Astrocyte (in vitro differentiated cells and primary cell): Measurements from ENCODE around the gene GADL1. TPM values are rescaled to one million over a fixed set of nuclear protein-coding genes. Genes with fewer than 3 reads are reported as not detected.

Source experiments
- DNase-seq: peaks from one replicate; pipeline ENCODE4 v3.0.0-alpha.2; 2010; ENCODE audit warnings: low read depth
- FAIRE-seq: peaks from 2 replicates; lab custom pipeline; 2011; peaks lifted over from hg19 to GRCh38; lab: Jason Lieb, UNC
- H2AFZ ChIP-seq: 2 replicates; pipeline ENCODE4 v1.6.0; 2012; ENCODE audit warnings: low read depth, low read length, inconsistent platforms
- H3K27ac ChIP-seq: 2 replicates; pipeline ENCODE4 v1.5.1; 2011; ENCODE audit warnings: low read depth, low read length, inconsistent platforms
- H3K27me3 ChIP-seq: 2 replicates; pipeline ENCODE4 v1.6.0; 2011; ENCODE audit warnings: low read length, inconsistent platforms; ENCODE audit not compliant: insufficient read depth
- H3K36me3 ChIP-seq: 2 replicates; pipeline ENCODE4 v1.5.1; 2011; ENCODE audit warnings: low read length, inconsistent platforms; ENCODE audit not compliant: insufficient read depth
- H3K4me1 ChIP-seq: 2 replicates; pipeline ENCODE4 v1.5.1; 2011; ENCODE audit warnings: low read length, inconsistent platforms; ENCODE audit not compliant: insufficient read depth
- H3K4me2 ChIP-seq: 2 replicates; pipeline ENCODE4 v1.6.0; 2012; ENCODE audit warnings: low read length, inconsistent platforms
- H3K4me3 ChIP-seq: 2 replicates; pipeline ENCODE4 v1.5.1; 2011; ENCODE audit warnings: low read depth, mild to moderate bottlenecking, low read length, inconsistent platforms; ENCODE audit not compliant: insufficient read depth
- H3K79me2 ChIP-seq: 2 replicates; pipeline ENCODE4 v1.6.0; 2012; ENCODE audit warnings: mild to moderate bottlenecking, low read length, inconsistent platforms; ENCODE audit not compliant: insufficient read depth
- H3K9ac ChIP-seq: 2 replicates; pipeline ENCODE4 v1.6.0; 2012; ENCODE audit warnings: mild to moderate bottlenecking, low read length, inconsistent platforms
- H3K9me3 ChIP-seq: 2 replicates; pipeline ENCODE4 v1.5.1; 2012; ENCODE audit warnings: low read depth, mild to moderate bottlenecking, low read length, inconsistent platforms; ENCODE audit not compliant: insufficient read depth
- H4K20me1 ChIP-seq: 2 replicates; pipeline ENCODE4 v1.6.0; 2012; ENCODE audit warnings: low read length, inconsistent platforms; ENCODE audit not compliant: insufficient read depth
- H3K27ac Mint-ChIP-seq: one replicate; pipeline ENCODE4 v1.8.0; 2021; ENCODE audit warnings: mild to moderate bottlenecking, mixed read lengths; ENCODE audit not compliant: unreplicated experiment
- H3K27me3 Mint-ChIP-seq: one replicate; pipeline ENCODE4 v1.8.0; 2021; ENCODE audit warnings: low read depth, mixed read lengths; ENCODE audit not compliant: unreplicated experiment
- H3K36me3 Mint-ChIP-seq: one replicate; pipeline ENCODE4 v1.8.0; 2021; ENCODE audit warnings: low read depth, mixed read lengths; ENCODE audit not compliant: unreplicated experiment
- H3K4me1 Mint-ChIP-seq: one replicate; pipeline ENCODE4 v1.8.0; 2021; ENCODE audit warnings: low read depth, mixed read lengths; ENCODE audit not compliant: unreplicated experiment
- H3K4me3 Mint-ChIP-seq: one replicate; pipeline ENCODE4 v1.8.0; 2021; ENCODE audit warnings: mild to moderate bottlenecking, moderate library complexity, mixed read lengths; ENCODE audit not compliant: unreplicated experiment
- H3K9me3 Mint-ChIP-seq: one replicate; pipeline ENCODE4 v1.8.0; 2021; ENCODE audit warnings: mild to moderate bottlenecking, mixed read lengths; ENCODE audit not compliant: unreplicated experiment
- EZH2 ChIP-seq: IDR thresholded peaks from 2 replicates; pipeline ENCODE4 v1.6.1; 2012; ENCODE audit warnings: mild to moderate bottlenecking, low read length, inconsistent platforms; ENCODE audit not compliant: insufficient read depth
- total RNA-seq: library from RNA; stranded (reverse); gene quantifications from 2 replicates; pipeline ENCODE4 v1.2.1, GENCODE V29; 2021
- TF ChIP-seq, protein P1 (sequence below): IDR thresholded peaks from 2 replicates; pipeline ENCODE4 v1.5.1; 2011; ENCODE audit warnings: low read depth, mild to moderate bottlenecking, inconsistent platforms, low read length, moderate library complexity; ENCODE audit not compliant: insufficient read depth

The GADL1 gene
- total RNA-seq, 1 donor from 2014 or later = 0.09 TPM

DNA sequence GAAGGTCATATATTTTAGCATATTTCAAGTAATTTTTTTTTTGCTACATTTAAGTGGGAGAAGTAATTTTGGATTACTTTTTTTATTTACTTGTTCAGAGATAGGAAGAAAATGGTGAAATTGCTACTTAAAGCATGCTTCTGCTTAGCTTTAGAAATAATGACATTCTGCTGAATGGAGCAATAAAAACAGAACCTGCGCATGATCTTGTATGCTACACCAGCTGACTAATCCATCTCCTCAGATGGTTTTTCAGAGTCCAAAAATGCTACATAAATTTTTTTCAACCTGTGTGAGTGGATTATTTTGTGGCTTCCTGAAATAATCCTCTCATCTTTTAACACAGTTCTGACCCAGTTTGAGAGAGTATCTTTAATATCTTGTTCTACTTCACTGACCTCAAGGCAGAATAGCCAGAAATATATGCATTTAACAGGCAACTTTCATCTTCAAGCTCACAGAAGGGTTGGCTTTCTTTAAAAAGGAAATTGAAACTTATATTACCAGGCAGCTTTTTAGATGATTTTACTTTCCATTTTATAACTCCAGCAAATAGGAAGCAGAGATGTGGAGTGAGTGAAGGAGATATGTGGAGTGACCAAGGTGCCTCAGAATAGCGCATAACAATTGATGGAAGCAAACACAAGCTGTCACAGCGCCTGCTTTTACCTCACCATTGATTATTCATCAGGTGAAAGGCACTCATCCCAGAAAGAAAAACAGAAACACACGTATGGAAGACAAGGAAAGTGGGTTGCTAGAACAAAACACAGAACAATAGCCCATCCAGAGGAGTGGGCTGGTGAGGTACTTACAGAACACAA lies 151.5 kb downstream of the GADL1 start:
- Mint-ChIP-seq H3K27me3 (no peaks in the 10 kb centered on the region), H3K27ac (no peak overlapping the region), H3K36me3 (no peaks in the 10 kb centered on the region), H3K4me3 (no peak overlapping the region), H3K4me1 (peaks cover 12% of the 10 kb centered on the region), H3K9me3 (no peaks in the 10 kb centered on the region)
- Histone ChIP-seq H3K4me2 (no peak overlapping the region), H3K9ac (no peak overlapping the region), H2AFZ (no peak overlapping the region), H3K4me3 (no peak overlapping the region), H3K4me1 (peaks cover 2% of the 10 kb centered on the region), H3K27me3 (no peaks in the 10 kb centered on the region), H3K79me2 (no peaks in the 10 kb centered on the region), H4K20me1 (no peaks in the 10 kb centered on the region), H3K27ac (no peak overlapping the region), H3K36me3 (no peaks in the 10 kb centered on the region), H3K9me3 (no peaks in the 10 kb centered on the region)
- FAIRE-seq (no peak), DNase-seq (no peak)
- TF ChIP-seq, protein P1, sequence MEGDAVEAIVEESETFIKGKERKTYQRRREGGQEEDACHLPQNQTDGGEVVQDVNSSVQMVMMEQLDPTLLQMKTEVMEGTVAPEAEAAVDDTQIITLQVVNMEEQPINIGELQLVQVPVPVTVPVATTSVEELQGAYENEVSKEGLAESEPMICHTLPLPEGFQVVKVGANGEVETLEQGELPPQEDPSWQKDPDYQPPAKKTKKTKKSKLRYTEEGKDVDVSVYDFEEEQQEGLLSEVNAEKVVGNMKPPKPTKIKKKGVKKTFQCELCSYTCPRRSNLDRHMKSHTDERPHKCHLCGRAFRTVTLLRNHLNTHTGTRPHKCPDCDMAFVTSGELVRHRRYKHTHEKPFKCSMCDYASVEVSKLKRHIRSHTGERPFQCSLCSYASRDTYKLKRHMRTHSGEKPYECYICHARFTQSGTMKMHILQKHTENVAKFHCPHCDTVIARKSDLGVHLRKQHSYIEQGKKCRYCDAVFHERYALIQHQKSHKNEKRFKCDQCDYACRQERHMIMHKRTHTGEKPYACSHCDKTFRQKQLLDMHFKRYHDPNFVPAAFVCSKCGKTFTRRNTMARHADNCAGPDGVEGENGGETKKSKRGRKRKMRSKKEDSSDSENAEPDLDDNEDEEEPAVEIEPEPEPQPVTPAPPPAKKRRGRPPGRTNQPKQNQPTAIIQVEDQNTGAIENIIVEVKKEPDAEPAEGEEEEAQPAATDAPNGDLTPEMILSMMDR = no peak
- TF ChIP-seq EZH2 = no peak

DNA sequence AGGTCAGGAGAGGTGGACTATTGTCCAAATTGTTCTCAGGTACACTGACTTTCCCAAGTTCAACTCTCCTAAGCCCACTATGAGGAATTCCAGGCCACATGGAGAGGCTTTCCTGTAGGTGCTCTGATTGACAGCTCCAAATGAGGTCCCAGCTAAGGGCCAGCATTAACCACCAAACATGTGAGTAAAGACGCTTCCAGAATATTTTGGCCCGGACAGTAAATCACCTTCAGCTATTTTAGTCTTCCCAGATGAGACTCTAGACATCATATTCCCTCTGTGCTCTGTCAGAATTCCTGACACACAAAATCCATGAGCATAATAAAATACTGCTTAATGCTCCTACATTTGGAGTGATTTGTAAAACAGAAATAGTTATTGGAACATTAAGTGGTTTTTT lies 152.6 kb downstream of the GADL1 start:
- DNase-seq (no peak), FAIRE-seq (no peak)
- TF ChIP-seq EZH2 = no peak
- TF ChIP-seq, protein P1 = no peak
- Mint-ChIP-seq H3K9me3 (no peaks in the 10 kb centered on the region), H3K4me3 (no peak overlapping the region), H3K4me1 (peaks cover 2% of the 10 kb centered on the region), H3K36me3 (no peaks in the 10 kb centered on the region), H3K27ac (no peak overlapping the region), H3K27me3 (no peaks in the 10 kb centered on the region)
- no peak overlapping the region for H3K9ac ChIP-seq
- H3K27me3 ChIP-seq = no peaks in the 10 kb centered on the region
- no peaks in the 10 kb centered on the region for H3K36me3 ChIP-seq
- H3K27ac ChIP-seq = no peak overlapping the region
- H3K4me2 ChIP-seq = no peak overlapping the region
- no peaks in the 10 kb centered on the region for H3K9me3 ChIP-seq
- no peaks in the 10 kb centered on the region for H3K4me1 ChIP-seq
- no peak overlapping the region for H2AFZ ChIP-seq
- H3K79me2 ChIP-seq = no peaks in the 10 kb centered on the region
- no peak overlapping the region for H3K4me3 ChIP-seq
- no peaks in the 10 kb centered on the region for H4K20me1 ChIP-seq

DNA sequence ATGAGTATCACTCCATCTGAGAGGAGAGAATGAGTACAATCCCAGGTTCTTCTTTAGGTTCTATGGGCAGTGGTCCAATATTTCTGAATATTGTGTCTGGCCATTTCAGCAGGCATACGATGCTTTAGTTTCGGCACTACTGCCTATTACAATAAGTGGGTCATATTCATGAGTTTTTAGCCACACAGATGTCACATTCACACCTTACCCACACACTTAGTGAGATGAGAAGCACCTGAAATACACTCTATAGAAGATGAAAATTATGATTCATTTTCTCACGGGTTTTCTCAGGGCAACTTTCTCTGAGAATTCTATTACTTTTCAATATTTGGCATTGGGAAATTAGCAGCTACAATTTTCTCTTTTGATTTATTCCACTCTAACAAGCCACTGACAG lies 155.9 kb downstream of the GADL1 start:
- Histone ChIP-seq H3K36me3 (no peaks in the 10 kb centered on the region), H4K20me1 (no peaks in the 10 kb centered on the region), H3K4me2 (no peak overlapping the region), H3K27ac (no peak overlapping the region), H3K4me3 (no peak overlapping the region), H3K79me2 (no peaks in the 10 kb centered on the region), H3K9ac (no peak overlapping the region), H2AFZ (no peak overlapping the region), H3K27me3 (no peaks in the 10 kb centered on the region), H3K4me1 (no peaks in the 10 kb centered on the region), H3K9me3 (no peaks in the 10 kb centered on the region)
- Mint-ChIP-seq H3K4me1 (peaks cover 2% of the 10 kb centered on the region), H3K9me3 (peaks cover 3% of the 10 kb centered on the region), H3K27ac (no peak overlapping the region), H3K36me3 (no peaks in the 10 kb centered on the region), H3K4me3 (no peak overlapping the region), H3K27me3 (no peaks in the 10 kb centered on the region)
- FAIRE-seq (no peak), DNase-seq (no peak)
- TF ChIP-seq, protein P1 = no peak
- TF ChIP-seq EZH2 = no peak
